HG03095 (cell line): Measurements from ENCODE around the gene NIPBL.
"Not testable (repeated sequence)": the region's sequence is repeated elsewhere in the genome, so short reads cannot be mapped to it uniquely, and the experiment has no call there.

Experiments
- ATAC-seq: cut with Tn5 transposase; IDR thresholded peaks from one replicate; pipeline ENCODE4 v1.9.1; 2021; ENCODE audit warnings: moderate library complexity; ENCODE audit not compliant: unreplicated experiment

Gene NIPBL

DNA sequence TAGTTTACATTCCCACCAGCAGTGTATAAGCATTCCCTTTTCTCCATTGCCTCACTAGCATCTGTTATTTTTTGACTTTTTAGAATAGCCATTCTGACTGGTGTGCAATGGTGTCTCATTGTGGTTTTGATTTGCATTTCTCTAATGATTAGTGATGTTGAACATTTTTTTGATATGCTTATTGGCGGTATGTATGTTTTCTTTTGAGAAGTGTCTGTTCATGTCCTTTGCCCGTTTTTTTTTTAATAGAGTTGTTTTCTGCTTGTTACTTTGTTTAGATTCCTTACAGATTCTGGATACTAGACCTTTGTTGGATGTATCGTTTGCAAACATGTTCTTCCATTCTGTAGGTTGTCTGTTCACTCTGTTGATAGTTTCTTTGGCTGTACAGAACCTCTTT is 25.3 kb downstream of the NIPBL start:
- no peak for ATAC-seq

GRCh38 chr5:36902353-36902752 is 25.8 kb downstream of the NIPBL start:
- no peak for ATAC-seq

DNA sequence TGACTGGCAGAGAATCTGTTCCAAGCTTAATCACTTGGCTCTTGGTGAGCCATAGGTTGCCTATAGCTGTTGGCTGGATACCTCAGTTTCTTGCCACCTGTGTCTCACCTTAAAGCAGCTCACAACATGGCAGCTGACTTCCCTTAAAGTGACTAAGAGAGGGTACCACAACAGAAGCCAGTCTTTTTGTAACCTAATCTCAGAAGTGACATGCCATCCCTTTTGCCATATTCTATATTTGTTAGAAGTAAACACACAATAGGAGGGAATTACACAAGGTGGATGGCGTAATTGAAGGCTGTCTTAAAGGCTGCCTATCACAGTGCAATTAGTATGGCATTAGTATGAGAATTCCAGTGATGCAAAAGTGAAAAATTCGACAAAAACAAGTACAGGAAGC is 28.1 kb downstream of the NIPBL start:
- ATAC-seq, result no peak

GRCh38 chr5:36908544-36909260 is 32.1 kb downstream of the NIPBL start:
- ATAC-seq, result no peak

GRCh38 chr5:36915653-36916052 is 39.1 kb downstream of the NIPBL start:
- no peak for ATAC-seq

DNA sequence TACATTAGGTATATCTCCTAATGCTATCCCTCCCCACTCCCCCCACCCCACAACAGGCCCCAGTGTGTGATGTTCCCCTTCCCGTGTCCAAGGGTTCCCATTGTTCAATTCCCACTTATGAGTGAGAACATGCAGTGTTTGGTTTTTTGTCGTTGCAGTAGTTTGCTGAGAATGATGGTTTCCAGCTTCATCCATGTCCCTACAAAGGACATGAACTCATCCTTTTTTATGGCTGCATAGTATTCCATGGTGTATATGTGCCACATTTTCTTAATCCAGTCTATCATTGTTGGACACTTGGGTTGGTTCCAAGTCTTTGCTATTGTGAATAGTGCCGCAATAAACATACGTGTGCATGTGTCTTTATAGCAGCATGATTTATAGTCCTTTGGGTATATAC is 40.0 kb downstream of the NIPBL start:
- ATAC-seq, result not testable (repeated sequence)

DNA sequence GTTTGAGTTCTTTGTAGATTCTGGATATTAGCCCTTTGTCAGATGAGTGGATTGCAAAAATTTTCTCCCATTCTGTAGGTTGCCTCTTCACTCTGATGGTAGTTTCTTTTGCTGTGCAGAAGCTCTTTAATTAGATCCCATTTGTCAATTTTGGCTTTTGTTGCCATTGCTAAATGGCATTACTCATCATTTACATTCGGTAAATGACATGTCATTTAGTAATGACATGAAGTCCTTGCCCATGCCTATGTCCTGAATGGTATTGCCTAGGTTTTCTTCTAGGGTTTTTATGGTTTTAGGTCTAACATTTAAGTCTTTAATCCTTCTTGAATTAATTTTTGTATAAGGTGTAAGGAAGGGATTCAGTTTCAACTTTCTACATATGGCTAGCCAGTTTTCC is 40.8 kb downstream of the NIPBL start:
- ATAC-seq, result not testable (repeated sequence)

DNA sequence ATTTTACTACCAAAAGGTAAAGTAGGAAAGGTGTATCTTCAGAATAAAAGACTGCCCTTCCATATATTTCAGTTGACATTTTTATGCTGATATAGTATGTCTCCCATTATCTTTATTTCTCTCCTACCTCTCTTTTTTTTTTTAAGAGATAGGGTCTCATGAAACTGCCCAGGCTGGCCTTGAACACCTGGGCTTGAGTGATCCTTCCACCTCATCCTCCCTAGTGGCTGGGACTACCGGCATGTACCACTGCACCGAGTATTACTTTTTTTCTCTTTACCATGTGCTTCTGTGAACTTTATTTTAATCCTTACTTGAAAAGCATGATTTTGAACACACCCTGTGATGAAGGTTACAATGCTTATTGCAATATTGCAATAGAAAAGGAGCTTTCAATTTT is 42.7 kb downstream of the NIPBL start:
- ATAC-seq, result no peak

DNA sequence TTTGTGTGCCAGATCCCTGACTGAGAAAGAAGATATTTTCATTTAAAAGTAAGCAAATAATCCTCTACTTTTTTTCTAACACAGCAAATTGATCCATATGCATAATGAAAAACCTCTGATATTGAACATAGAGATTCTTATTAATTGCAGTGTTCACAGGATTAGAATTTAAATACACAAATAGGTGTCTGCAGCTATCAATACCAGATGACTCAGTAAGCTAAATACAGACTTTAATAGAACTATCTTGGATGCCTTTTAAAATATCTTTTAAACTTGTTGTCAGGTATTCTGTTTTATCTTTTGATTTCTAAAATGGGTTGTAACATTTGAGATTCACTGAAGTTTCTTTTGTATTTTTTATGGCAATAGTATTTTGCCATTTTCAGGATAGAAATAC is 43.1 kb downstream of the NIPBL start:
- ATAC-seq, result no peak

- no peak for ATAC-seq
These were observed 52.4 kb downstream of the NIPBL start for GRCh38 chr5:36928947-36929346.

DNA sequence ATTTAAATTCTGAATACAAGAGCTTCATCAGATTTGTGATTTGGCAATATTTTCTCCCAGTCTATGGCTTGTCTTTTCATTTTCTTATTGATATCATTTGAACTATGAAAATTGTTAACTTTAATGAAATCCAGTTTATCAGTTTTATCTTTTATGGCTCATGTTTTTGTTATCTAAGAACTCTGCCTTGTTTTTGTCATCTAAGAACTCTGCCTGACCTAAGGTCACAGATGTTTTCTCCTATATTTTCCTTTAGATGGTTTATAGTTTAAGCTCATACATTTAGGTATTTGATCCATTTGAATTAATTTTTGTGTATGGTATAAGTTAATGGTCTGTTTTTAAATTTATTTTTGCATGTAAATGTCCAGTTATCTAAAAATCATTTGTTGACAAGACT is 52.9 kb downstream of the NIPBL start:
- no peak for ATAC-seq

DNA sequence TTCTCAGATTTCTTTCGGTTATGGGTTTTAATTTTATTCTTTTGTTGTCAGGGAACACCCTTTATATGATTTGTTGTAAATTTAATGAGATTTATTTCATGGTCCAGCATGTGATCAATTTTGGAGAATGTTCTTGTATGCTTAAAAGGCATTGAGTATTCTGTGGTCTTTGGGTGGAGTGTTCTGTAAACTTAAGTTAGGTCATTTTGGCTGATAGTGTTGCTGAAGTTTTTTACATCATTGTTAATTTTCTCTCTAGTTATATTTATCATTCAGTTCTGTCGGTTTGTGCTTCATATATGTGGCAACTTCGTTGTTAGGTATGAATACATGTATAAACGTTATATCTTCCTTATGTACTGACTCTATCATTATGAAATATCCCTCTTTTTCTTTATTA is 55.5 kb downstream of the NIPBL start:
- no peak for ATAC-seq

DNA sequence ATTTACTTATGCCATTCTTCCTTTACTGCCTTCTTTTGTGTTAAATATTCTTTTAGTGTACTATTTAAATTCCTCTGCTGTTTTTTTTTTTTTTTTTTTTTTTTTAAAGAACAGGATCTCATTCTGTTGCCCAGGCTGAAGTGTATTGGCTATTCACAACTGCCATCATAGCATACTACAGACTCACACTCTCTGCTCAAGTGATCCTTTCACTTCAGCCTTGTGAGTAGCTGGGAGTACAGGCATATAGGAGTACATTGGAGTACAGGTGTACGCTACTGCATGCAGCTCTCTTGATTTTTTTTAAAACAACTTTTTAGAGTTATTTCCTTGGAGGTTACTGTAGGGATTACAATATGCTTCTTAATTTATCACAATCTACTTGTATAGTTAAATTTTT is 56.1 kb downstream of the NIPBL start:
- ATAC-seq, result no peak

DNA sequence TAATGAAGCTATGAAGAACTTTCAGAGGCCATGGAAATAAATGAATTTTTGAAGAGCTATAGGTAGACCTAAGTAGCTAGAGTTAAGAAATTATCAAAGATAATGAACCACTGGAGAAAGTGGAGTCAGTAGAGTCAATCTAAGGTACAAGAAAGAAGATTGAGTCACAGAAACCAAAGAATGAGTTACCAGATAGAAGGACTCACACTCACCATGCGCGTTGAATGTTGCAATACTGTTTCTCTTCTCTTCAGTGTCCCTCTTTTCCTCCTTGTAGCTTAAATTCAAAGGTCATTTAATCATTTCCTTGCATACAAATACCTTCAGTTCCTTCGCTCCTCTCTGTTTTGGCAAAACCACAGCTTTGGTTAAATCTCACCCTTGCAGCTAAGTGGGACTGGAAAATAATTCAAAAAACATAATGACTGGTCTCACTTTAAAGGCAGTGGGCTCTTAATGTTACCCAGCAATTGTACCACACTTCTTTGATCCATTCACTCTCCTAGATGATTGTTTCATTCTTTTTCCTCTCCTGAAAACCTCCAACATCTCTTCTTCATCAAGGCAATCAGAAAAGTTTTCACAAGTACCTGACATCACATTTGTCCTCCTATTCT is 58.3 kb downstream of the NIPBL start:
- ATAC-seq, result no peak

- no peak for ATAC-seq
These were observed 59.2 kb downstream of the NIPBL start for GRCh38 chr5:36935805-36936204.

- no peak for ATAC-seq
These were observed 59.7 kb downstream of the NIPBL start for GRCh38 chr5:36936309-36936708.

DNA sequence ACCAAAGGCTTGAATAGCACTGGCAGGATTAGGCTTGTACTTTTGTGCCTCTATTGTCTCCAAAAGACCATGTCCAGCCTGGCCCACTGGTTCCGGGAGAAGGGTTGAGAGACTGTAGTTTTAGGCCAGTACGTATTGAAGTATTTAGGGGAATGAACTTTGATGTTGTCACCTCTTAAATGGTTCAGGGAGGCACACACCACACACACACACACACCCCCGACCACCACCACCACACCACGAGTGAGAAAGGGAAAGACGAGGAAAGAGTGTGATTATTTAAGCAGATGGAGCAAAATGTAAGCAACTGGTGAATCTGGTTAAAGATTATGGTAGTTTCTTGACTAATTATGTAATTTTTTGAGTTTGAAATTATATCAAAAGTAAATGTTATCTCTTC is 61.6 kb downstream of the NIPBL start:
- ATAC-seq, result no peak

DNA sequence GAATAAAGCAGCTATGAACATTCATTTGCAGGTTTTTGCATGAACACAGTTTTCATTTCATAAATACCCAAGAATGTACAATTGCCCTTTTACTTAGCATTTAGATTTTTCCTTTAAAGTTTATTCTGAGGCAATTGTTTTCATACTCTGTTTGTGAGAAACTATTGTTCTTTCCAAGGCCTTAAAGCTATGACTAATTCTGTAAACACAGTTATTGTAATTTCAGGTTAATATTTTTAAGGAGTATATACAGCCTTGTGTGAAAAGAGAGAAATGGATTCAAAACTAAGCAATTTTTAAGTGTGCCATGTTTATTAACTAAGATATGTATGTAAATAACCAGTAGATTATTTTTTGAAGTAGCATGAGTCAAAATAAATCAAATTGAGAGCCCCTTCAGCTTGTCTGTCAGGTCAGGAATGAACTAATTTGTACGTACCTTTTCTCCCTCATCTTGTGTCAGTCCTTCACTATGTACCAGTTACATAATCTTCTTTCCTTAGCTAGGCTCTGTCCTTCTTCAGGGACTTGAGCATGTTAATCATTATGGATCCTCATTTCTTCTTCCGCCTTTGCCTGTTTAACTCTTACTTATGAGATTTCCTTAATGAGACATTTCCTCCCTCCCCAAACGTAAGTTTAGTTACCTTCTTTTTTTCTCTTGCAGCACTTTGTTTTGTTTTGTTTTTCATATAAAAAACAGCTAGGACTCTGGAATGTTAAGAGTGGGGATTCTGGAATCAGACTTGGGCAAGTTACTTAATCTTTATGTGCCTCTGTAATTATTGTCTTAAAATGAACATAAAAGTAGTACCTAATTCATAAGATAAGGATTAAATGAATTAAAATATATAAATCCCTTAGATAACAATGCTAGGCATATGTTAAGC is 63.6 kb downstream of the NIPBL start:
- no peak for ATAC-seq

GRCh38 chr5:36943584-36943983 is 67.0 kb downstream of the NIPBL start:
- ATAC-seq, result no peak

DNA sequence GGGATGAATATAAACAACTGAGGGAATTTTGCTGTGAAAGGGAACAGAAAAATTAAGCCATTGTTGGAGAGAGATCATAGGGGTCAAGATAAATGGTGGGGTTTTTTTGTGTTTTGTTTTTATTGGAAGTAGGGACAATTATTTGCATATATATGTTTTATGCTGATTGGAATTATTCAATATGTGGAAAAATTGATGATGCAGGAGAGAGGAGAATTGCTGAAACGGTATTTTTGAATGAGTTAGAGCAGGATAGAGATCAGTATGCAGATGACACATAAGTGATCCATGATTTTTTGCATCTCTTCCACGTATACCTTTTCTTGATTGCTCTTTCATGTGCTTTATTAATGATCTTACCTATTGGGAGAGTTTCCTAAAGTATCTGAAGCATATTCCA is 67.5 kb downstream of the NIPBL start:
- ATAC-seq, result no peak

- no peak for ATAC-seq
These were observed 68.1 kb downstream of the NIPBL start for GRCh38 chr5:36944607-36945225.
